Sigmoid colon (tissue), 7 donors: Measurements from ENCODE around the gene POLR3A. TPM values are rescaled to one million over a fixed set of nuclear protein-coding genes. Genes with fewer than 3 reads are reported as not detected.

ENCODE experiments used
- DNase-seq: peaks from one replicate; pipeline ENCODE4 v3.0.0-alpha.2; 2019
- H3K27ac ChIP-seq, 4 donors: fragments of 200-600 bp; sonication (generic); one replicate each; pipeline ENCODE4 v1.5.1; 2016 to 2019; ENCODE audit warnings: mild to moderate bottlenecking in 1 of 4
- H3K27me3 ChIP-seq, 3 donors: fragments of 200-600 bp; sonication (generic); one replicate each; pipeline ENCODE4 v1.5.1; 2019; ENCODE audit warnings: mild to moderate bottlenecking in 1 of 3
- H3K36me3 ChIP-seq, 4 donors: fragments of 200-600 bp; sonication (generic); one replicate each; pipeline ENCODE4 v1.5.1; 2016 to 2019
- H3K4me1 ChIP-seq, 4 donors: fragments of 200-600 bp; sonication (generic); one replicate each; pipeline ENCODE4 v1.5.1; 2017 to 2019
- H3K4me3 ChIP-seq, 4 donors: fragments of 200-600 bp; sonication (generic); one replicate each; pipeline ENCODE4 v1.5.1; 2017 to 2019; ENCODE audit warnings: mild to moderate bottlenecking in 2 of 4, moderate library complexity in 1 of 4
- H3K9me3 ChIP-seq, 4 donors: fragments of 200-600 bp in 3 of 4; sonication (generic) in 3 of 4; one replicate each; pipeline versions ENCODE4 v1.5.1 to v1.6.1; 2013 to 2019
- EP300 ChIP-seq, 4 donors: sonication (generic); formaldehyde crosslinking; IDR thresholded peaks; one replicate each; pipeline ENCODE4 v1.6.1; 2017; ENCODE audit warnings: antibody characterized with exemption in 4 of 4
- POLR2A ChIP-seq, 2 donors: fragments of 450-650 bp; IDR thresholded peaks; one replicate each; pipeline ENCODE4 v1.6.1; 2016; ENCODE audit warnings: antibody characterized with exemption in 2 of 2, mild to moderate bottlenecking in 2 of 2, moderate library complexity in 2 of 2
- POLR2AphosphoS5 ChIP-seq, 4 donors: sonication (generic); formaldehyde crosslinking; IDR thresholded peaks; one replicate each; pipeline ENCODE4 v1.6.1; 2017; ENCODE audit warnings: antibody characterized with exemption in 4 of 4
- WGBS, 2 donors: extraction: QIAGEN DNeasy Blood & Tissue Kit; methylation state at CpG; one replicate each; pipeline ENCODE4 v1.1.7; 2013; 5-methylcytosine and 5-hydroxymethylcytosine counted together
- intact Hi-C: fragments of 100-400 bp; cut with DNase I; formaldehyde crosslinking; loops from one replicate; pipeline ENCODE4 v1.15.1; 2023
- polyA plus RNA-seq, 3 donors: library from polyadenylated mRNA; stranded (reverse); fragments of 200-250 nt; gene quantifications; one replicate each; pipeline ENCODE4 v1.2.3, GENCODE V29; 2013
- total RNA-seq, 4 donors: library from RNA; depleted of rRNA; stranded (reverse); fragments of >200 nt; gene quantifications; one replicate each; pipeline ENCODE4 v1.1.0, GENCODE V29; 2016
- TF ChIP-seq, protein P1 (sequence below), 4 experiments: fragments of 450-650 bp in 3 of 4; fragments of 200-600 bp in 1 of 4; IDR thresholded peaks; one replicate each; pipeline ENCODE4 v1.5.1; 2016 to 2019; ENCODE audit warnings: antibody characterized with exemption in 4 of 4, mild to moderate bottlenecking in 3 of 4, moderate library complexity in 2 of 4
- donor health status: healthy with polysubstance abuse.
- donor health status: Bipolar disorder and iron deficiency.
- donor health status: healthy.

The POLR3A gene
- total and polyA plus RNA-seq, 7 donors = 1.6 to 13.0 (median 9.6) TPM

GRCh38 chr10:77973276-77973675, 56.0 kb downstream of the POLR3A start:
- Histone ChIP-seq H3K4me1 (peaks cover 0 to 64% (median 57%) of the 10 kb centered on the region in 4 donors), H3K9me3 (no peaks in the 10 kb centered on the region), H3K27ac (peak overlapping the region; percentile 79 to 93 (median 90)), H3K27me3 (no peaks in the 10 kb centered on the region), H3K4me3 (no peak overlapping the region), H3K36me3 (peaks cover 4 to 18% (median 12%) of the 10 kb centered on the region in 4 donors)
- 90% methylated on average over 5 of the region's 5 CpGs for WGBS, 2 donors
- TF ChIP-seq EP300 (IDR thresholded peaks at IDR 0.05) (no peak), POLR2A (IDR thresholded peaks at IDR 0.05) (no peak)
- TF ChIP-seq, protein P1, sequence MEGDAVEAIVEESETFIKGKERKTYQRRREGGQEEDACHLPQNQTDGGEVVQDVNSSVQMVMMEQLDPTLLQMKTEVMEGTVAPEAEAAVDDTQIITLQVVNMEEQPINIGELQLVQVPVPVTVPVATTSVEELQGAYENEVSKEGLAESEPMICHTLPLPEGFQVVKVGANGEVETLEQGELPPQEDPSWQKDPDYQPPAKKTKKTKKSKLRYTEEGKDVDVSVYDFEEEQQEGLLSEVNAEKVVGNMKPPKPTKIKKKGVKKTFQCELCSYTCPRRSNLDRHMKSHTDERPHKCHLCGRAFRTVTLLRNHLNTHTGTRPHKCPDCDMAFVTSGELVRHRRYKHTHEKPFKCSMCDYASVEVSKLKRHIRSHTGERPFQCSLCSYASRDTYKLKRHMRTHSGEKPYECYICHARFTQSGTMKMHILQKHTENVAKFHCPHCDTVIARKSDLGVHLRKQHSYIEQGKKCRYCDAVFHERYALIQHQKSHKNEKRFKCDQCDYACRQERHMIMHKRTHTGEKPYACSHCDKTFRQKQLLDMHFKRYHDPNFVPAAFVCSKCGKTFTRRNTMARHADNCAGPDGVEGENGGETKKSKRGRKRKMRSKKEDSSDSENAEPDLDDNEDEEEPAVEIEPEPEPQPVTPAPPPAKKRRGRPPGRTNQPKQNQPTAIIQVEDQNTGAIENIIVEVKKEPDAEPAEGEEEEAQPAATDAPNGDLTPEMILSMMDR (IDR thresholded peaks at IDR 0.05) = no peak
- intact Hi-C loops = loop anchor here (10.0 kb wide), 1 partner anchor 98 kb away; no protein-coding TSS in a partner anchor
- DNase-seq = no peak

GRCh38 chr10:77972148-77972547, 57.2 kb downstream of the POLR3A start:
- 93 to 94% methylated on average over 5 of the region's 5 CpGs for WGBS, 2 donors
- H3K4me1 ChIP-seq = peaks cover 0 to 64% (median 57%) of the 10 kb centered on the region in 4 donors
- no peak for DNase-seq
- H3K36me3 ChIP-seq = peaks cover 2 to 7% (median 4%) of the 10 kb centered on the region in 4 donors
- no peak overlapping the region for H3K4me3 ChIP-seq
- no peaks in the 10 kb centered on the region for H3K27me3 ChIP-seq
- intact Hi-C loops = loop anchor here (10.0 kb wide), 1 partner anchor 97 kb away; no protein-coding TSS in a partner anchor
- TF ChIP-seq EP300 (IDR thresholded peaks at IDR 0.05) (no peak), POLR2AphosphoS5 (IDR thresholded peaks at IDR 0.05) (no peak), POLR2A (IDR thresholded peaks at IDR 0.05) (no peak)
- TF ChIP-seq, protein P1 (IDR thresholded peaks at IDR 0.05) = no peak
- H3K27ac ChIP-seq = peak overlapping the region; percentile 79 to 93 (median 90)
- no peaks in the 10 kb centered on the region for H3K9me3 ChIP-seq

- intact Hi-C loops = loop anchor here (10.0 kb wide), 1 partner anchor 97 kb away; no protein-coding TSS in a partner anchor
- Histone ChIP-seq H3K4me3 (no peak overlapping the region), H3K9me3 (no peaks in the 10 kb centered on the region), H3K4me1 (peaks cover 0 to 62% (median 57%) of the 10 kb centered on the region in 4 donors), H3K36me3 (peaks cover 0 to 3% (median under 1%) of the 10 kb centered on the region in 4 donors), H3K27me3 (no peaks in the 10 kb centered on the region), H3K27ac (peak overlapping the region; percentile 79 to 93 (median 90))
- WGBS, 2 donors = 93% methylated on average over 3 of the region's 3 CpGs
- TF ChIP-seq POLR2A (IDR thresholded peaks at IDR 0.05) = no peak
- no peak for TF ChIP-seq POLR2AphosphoS5 (IDR thresholded peaks at IDR 0.05)
- TF ChIP-seq, protein P1 (IDR thresholded peaks at IDR 0.05) = no peak
- no peak for TF ChIP-seq EP300 (IDR thresholded peaks at IDR 0.05)
- no peak for DNase-seq
Observed at GRCh38 chr10:77971804-77972144, 57.5 kb downstream of the POLR3A start.

- H3K4me1 ChIP-seq = peaks cover 0 to 62% (median 56%) of the 10 kb centered on the region in 4 donors
- intact Hi-C loops = loop anchor here (10.0 kb wide), 1 partner anchor 96 kb away; no protein-coding TSS in a partner anchor
- no peaks in the 10 kb centered on the region for H3K27me3 ChIP-seq
- TF ChIP-seq EP300 (IDR thresholded peaks at IDR 0.05) = peak; percentile 96 to 99 (median 97)
- TF ChIP-seq, protein P1 (IDR thresholded peaks at IDR 0.05) = no peak
- TF ChIP-seq POLR2AphosphoS5 (IDR thresholded peaks at IDR 0.05) = peak; percentile 85 to 93 (median 88)
- no peaks in the 10 kb centered on the region for H3K9me3 ChIP-seq
- H3K4me3 ChIP-seq = peak overlapping the region in 1 of 4 donors; percentile 14
- 53 to 73% methylated on average over 7 of the region's 7 CpGs for WGBS, 2 donors
- no peaks in the 10 kb centered on the region for H3K36me3 ChIP-seq
- H3K27ac ChIP-seq = peak overlapping the region; percentile 79 to 93 (median 90)
- DNase-seq = peak; percentile 97
Observed at GRCh38 chr10:77970869-77971803, 58.2 kb downstream of the POLR3A start.
